ENCODE data around the gene MOCS3.

The MOCS3 gene

DNA sequence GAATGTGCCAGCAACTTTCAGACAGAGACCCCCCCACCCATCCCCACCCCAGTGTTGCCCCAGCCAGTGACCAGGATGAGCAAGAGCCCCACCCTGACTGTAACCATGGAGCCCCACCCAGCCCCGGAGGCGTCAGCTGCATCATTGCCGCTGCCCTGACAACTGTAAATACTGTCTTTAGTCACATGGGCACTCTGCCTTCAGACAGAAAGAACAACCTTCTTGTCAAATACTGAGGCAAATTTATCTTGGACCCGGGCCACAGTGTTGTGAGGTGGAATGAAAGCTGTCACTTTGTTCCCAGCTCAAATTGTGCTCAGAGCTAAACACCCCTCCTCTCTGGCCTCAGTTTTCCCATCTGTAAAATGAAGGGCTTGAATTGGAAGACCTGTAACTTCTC, 23.7 kb downstream of the MOCS3 start:
- DNase-seq, result peak; percentile 40

DNA sequence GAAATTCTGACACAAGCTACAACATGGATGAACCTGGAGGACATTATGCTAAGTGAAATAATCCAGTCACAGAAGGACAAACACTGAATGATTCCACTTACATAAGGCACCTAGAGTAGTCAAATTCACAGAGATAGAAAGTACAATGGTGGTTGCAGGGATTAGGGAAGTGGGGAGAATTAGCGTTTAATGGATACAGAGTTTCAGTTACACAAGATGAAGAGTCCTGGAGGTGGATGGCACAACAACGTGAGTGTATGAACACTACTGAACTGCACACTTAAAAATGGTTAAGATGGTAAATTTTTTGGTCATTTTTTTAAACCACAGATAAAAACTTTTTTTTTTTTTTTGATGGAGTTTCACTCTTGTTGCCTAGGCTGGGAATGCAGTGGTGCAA, 24.7 kb downstream of the MOCS3 start:
- no peak for DNase-seq

DNA sequence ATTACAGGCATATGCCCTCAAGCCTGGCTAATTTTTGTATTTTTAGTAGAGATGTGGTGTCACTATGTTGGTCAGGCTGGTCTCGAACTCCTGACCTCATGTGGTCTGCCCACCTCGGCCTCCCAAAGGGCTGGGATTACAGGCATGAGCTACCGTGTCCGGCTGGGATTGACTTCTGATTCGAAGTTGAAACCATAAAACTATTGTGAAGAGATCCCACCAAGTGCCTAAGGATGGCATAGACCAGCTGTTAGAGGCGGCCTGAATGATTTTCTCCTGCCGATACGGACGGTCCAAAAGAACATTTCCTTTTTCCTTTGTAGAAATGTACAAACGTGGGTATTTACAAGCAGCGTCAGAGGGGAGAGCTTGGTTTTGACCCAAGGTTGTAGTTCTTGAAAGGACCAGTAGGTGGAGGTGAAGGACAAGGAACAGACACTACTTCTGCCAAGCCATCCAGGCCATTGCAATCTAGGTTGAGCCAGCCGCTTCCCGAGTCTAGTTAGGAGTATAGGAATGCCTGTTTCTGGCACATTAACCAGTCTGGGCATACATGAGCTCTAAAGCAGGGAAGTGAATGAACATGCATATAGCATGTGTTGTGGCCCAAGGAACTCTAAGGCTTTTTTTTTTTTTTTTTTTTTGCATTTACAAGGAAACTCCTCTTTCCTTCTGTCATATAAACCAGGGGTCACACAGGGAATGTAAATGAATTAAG, 29.0 kb downstream of the MOCS3 start:
- peak; percentile 76 for DNase-seq

DNA sequence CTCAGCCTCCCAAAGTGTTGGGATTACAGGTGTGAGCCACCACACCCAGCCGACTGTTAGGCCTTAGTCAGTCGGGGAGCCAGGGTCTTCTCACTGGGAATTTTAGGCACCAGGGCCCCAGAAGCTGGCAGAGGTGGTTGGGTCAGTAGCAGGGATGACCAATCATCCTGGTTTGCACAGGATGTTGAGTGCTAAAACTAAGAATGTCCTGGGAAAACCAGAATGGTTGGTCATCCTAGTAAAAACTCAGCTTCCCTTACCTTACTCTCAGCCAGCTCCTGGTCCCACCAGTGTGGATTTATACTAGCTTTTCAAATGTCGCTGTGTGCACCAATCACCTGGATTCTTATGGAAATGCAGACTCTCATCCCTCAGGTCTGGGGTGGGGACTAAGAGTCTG, 32.5 kb downstream of the MOCS3 start:
- no peak for DNase-seq

DNA sequence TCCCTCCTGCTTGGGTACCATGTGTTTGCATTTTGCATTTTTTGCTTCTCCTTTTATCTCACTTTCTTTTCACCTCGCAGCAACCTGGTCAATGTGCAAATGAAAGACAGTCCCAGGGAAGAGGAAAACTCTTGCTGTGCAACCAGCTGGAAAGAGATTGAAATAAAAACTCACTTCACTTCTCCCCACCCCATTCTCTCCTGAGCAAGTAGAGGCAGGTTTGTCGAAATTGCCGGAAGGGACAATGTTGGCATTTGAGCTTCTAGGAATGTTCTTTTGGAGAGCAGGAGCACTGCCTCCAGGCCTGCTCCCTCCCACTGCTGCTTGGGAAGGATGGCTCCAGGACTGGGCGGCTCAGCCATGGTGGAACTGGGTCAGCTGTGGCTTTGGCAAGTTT, 33.7 kb downstream of the MOCS3 start:
- DNase-seq, result no peak

DNA sequence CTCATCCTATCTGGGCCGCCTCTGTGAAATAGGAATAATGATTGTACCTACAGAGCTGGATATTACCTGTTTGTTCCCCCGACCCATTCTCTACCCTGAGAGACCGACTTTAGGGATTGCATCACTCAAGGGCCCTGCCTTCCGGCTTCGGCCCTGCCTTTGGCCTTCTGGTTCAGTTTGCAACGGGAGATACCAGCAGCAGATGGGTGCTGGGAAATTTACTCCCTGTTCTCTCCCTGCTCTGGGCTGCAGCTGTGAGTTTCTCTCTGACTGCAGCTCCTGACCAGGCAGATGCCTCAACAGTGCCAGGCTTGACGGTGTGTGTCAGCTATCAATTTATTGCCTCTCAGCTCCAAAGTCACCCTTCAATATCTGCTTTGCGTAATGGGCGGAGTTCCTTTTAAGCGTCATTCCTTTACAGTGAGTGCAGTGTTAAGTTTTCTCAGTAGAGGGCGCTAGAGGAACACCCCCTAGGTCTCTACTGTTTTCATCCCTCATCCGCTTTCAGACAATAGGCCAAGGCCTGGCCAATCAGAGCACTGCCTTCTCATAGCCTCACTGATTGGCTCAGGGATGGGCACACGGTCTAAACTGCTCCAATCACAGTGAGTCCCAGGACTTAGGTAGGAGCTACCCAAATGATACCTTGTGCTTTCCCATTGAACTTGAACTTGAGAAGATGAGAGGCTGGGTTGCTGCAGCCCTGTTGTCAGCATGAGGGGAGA, 34.3 kb downstream of the MOCS3 start:
- no peak for DNase-seq

DNA sequence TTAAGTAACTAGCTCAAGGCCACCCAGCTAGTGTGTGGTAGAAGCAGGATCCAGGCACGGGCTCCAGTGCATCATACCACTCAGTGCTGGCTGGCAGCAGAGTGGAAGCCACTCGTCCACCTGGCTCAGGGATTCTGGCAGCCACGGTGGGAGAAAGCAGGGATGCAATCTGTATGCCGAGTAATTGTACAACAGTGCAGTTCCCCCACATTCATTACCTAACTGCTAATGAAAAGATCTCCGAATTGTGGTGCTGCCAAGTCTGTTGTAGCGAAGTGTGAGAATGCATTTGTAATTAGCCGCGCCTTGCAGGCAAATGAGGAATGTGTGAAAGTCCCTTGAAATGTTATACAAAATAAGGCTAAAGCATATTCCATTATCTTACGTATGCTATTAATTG, 35.3 kb downstream of the MOCS3 start:
- no peak for DNase-seq

DNA sequence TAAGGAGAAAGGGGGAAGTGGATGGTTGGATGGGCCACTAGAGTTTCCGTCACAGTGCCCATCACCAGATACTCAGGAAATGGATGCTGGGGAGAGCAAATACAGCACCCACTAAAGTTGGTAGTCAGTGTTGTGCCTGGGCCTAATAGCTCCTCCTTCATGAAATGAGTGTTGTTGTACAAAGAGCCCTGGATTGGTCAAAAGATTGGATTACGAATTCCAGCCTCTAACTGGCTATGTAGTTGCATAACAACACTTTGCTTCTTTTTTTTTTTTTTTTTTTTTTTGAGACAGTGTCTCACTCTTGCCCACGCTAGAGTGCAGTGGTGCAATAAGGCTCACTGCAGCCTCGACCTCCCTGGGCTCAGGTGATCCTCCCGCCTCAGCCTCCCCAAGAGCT, 36.9 kb downstream of the MOCS3 start:
- no peak for DNase-seq

DNA sequence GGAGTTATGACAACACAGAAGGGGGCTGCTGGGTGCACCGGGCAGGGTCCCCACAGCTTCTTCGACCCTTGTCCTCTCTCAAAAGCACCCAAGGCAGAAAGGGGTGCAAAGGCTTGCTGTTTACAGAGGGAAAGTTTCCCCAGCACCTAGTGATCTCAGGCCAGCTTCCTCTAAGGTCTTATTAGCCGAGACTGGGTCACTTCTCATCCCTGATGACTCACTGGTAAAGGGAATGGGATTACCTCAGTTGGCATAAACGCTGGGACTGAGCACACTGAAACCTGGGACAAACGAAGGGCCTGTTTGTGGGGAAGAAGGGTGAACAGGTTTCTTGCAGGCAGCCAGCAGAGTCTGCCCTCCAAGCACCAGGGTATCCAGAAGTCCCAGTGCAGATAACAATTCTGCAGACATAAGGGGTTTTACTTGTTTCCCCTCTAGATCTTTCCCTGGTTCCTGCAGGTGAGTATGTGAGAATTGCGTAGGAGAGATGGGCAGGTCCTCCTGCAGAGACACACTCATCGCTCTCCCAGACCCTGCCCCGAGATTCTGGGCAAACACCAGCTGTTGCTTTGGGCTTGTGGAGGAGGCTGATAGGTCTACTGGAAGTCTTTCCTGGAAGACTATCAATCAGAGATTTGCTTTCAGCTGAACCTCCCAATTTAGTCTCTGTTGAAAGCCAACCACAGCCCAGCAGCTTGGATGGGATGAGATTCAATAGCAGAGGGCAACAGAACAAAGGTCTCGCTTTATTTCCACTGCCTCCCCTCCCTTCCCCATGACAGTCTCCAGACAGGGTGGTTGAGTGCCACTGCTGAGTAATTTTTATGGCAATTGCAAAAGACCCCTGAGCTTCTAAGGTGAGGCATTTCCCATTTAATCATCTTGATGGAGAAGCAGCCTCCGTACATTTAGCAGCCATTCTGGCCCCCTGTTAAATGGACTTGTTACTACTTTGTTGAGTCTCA, 38.6 kb downstream of the MOCS3 start:
- DNase-seq, result no peak

DNA sequence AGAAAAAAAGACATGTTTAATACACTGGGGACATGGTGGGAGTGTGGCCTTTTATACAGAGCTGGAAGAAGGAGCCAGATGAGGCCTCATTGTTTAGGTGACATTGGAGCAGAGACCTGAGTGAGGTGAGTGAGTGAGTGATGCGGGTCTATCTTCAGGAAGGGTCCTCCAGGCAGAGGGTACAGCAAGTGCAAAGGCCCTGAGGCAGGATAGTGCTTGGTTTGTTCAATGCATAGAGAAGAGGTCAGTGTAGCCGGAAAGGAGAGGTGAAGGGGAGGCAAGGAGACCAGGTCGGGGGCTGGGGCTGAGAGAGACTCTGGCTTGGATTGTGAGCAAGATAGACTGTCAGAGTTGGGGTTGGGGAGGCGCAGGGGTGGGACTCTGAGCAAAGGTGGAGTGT, 40.7 kb downstream of the MOCS3 start:
- DNase-seq, result no peak

DNA sequence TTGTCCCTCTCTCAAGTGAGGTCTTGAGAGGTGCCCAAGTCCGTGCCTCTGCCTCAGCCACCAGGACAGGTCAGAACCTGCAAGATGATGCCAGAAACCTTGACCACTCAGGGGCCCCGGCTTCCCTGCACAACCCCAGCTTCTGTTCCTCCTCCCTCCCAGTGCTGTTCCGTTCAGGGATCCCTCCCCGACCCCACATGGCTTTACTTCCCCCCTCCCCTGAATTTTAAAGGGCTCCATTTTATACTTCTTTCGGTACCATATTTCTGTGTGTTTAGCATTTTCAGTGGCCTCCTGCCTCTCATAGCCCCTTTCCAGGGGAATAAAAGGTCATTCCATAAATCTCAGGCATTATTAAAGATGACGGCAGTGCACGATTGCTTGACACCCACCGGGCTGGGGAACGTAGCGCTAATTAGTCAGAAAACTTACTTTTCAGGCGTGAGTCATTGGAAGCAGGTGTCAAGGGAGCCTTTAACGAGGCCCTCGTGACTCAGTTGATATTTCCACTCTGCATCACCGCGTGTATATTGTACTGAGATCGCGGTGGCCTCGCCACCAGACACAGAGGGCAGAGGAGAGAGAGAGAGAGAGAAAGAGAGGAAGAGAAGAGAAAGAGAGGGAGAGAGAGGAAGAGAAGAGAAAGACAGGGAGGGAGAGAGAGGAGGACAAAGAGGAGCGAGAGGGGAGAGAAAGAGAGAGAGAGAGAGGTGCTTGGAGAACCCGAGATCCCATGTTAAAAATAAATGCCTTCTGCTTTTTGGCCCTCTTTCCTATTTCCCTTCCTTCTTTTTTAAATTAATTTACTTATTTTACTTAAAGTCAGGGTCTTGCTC, 43.0 kb downstream of the MOCS3 start:
- DNase-seq, result no peak

DNA sequence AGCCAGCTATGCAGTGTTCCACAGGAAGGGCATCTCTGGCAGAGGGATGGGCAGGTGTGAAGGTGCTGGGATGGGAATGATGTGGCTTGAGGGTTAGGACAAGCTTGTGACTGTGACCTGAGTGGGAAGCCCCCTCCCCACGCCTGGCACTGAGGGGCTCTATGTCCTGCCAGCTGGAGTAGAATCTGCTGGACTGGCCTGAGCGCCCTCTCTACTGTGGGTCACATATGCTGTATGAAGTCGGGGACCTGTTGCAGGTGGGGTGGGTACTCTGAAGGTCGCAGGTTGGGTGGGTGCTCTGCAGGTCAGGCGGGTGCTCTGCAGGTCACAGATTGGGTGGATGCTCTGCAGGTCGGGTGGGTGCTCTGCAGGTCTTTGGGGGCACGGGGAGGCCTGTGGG, 44.0 kb downstream of the MOCS3 start:
- DNase-seq, result no peak

DNA sequence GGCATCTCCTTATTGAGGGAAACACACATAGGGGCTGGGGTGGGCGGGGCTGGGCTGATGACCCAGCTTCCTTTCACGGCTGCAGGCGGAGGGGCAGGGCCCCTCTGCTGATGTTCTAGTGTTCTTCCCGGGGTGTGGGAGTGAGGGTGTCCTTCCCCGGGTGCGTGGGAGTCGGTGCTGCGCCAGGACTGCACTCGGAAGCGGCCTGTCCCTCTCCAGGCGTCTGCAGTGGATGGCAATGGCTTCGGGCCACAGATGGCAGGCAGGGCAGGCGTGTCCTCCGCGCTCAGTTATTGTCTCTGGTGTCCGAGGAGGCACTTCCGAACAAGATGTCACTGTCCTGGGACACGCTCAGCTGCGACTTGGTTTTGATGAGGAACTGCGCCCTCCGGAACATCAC, 45.1 kb downstream of the MOCS3 start:
- no peak for DNase-seq

DNA sequence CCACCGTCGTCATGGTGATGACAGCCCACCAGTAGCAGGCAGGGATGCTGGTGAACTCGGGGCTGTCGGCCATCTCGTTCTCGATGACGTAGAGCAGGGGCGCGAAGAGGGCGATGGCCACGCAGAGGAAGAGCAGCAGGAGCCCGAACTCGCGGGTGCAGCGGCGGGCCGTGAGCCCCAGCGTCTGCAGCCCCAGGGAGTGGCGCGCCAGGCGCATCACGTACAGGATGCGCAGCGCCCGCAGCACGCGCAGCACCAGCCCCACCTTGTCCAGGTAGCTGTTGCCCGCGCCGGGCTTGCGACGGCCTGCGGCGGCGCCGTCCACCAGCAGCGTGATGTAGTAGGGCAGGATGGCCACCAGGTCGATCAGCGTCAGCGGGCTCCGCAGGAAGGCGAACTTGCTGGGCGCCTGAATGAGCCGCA, 45.7 kb downstream of the MOCS3 start:
- DNase-seq, result no peak

DNA sequence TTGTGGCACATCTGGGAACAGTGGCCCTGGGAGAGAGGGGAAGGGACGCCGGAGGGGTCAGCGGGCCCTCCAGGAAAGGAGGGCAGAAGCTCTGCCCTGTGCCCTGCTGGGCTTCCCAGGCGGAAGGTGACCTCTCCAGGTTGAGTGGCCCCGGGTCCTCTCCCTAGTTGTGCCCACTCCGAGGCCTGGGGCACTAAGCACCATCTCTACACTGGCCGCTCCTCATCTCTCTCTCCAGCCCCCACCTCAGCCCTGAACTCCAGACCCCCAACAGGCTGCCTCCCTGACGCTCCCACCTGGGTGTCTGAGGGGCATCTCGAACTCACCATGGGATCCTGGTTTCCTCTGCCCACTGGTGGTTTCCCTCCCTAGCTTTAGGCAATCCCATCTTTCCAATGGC, 46.2 kb downstream of the MOCS3 start:
- DNase-seq, result no peak

DNA sequence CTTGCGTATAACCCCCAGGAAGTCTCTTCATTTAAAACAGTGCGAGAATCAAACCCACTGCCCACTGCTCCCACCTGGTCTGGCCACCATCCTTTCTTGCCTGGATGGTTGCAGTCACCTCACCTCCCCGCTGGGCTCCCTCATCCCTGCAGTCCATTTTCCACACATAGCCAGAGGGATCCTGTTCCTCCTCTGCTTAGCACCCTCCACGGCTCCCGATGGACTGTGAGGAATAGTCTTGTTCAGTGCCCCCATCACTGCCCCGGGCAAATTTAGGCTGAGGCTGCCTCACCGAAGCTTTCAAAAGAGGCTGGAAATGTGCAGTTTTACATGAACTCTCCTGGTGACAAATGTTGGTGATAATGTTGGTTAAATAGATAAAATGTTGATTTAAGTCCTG, 46.6 kb downstream of the MOCS3 start:
- no peak for DNase-seq

DNA sequence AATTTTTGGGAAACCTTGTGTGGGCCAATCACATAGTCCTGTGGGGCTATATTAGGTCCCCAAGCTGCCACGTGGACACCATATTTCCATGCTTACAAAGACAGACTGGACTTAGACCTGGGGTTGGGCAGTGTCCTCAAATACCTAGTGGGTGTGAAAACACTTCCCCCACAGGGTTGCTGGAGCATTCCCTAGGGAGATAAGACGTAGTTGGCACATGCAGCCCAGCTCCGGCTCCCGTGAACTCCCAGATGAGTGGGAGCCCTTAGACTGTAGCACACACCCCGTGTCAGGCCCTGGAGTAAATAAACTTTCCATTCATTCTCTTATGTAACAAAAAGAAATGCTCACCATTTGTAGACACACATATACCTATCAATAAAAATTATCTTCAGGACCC, 50.1 kb downstream of the MOCS3 start:
- DNase-seq, result no peak

DNA sequence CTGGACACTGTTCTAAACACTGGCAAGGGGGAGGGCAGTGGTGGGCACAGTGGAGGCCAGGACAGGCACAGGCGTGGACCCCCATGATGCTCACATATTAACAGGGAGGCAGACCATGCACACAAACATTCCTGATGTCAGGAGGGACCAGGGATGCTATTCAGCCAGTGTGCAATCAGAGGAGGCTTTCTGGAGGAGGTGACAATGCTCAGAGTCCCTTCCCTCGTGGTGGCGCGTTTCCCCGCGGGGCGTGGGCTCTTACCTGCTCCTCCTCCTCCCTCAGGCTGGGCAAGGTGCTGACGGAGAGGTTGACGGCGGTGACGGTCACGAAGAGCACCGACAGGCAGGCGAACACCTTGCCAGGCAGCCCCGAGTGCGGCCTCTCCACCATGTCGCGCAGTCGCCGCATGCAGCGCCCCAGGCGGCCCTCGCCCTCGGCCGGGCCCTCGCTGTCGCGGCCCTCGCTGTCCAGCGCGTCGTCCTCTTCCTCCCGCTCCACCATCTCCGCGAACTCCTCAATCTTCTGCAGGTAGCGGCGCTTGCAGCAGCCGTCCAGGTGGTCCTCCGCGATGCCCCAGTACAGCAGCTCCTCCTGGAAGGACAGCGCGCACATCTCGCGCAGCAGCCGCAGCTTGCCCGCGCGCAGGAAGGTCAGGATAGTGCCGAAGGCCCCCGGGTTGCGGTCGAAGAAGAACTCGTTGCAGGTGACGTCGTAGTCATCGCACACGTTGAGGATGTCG, 50.9 kb downstream of the MOCS3 start:
- DNase-seq, result no peak

DNA sequence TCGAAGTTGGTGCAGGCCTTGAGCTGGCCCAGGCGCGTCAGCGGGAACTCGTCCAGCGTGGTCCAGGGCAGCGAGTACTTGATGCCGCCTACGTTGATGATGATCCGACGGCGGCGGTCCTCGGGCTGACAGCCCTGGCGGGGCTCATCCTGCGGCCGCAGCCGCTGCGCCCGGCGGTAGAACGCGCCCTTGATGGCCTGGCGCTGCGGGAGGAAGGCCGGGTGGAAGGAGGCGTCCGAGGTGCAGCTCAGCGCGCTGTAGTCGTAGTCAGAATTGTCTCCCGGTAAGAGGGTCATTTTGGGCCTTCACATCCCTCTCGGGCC, 51.4 kb downstream of the MOCS3 start:
- DNase-seq, result no peak

DNA sequence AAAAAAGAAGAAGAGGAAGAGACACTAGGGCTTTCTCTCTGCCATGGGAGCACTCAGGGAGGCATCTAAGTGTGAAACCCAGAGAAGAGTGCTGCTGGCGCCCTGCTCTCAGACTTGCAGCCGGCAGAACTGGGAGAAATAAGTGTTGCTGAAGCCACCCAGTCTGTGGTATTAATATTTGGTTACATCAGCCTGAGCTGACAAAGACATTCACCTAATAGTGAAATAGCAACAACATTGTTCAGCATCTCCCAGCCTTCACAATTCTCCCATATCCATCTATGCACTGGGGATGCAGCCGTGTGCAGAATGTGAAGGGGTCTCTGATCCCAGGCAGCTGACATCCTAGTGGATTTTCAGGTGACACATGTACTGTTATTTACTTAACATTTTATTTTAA, 52.3 kb downstream of the MOCS3 start:
- no peak for DNase-seq

DNA sequence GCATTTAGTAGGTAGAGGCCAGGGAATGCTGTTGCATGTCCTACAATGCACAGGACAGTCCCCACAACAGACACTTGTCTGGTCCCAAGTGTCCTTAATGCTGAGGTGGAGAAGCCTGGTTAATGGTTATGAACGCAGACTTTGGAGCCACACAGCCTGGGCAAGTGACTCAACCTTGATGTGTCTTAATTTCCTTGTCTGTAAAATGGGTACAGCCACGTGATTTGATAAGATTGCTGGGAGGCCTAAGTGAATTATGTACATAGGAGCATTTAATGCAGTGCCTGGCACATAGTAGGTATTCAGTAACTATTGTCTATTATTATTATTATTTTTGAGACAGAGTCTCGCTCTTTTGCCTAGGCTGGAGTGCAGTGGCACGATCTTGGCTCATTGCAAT, 52.9 kb downstream of the MOCS3 start:
- DNase-seq, result no peak

DNA sequence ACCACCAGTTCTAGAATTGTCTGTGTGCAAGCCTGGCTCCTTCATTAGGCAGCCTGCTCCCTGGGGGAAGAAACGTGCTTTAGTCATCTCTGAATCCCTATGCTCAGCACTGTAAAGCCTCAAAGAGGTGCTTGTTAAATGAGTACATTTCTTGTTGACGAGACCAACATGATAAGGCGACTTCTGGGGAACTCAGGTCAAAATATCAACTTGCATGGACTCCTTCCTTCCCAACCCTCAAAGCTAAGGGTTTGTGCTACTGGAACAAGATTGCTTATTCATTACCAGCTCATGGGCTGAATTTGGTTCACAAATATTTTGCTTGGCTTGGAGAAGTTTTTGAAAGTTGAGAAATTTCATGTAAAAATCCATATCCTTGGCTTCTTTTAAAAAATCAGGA, 53.7 kb downstream of the MOCS3 start:
- DNase-seq, result no peak

Measured in NCI-H1436 (cell line).